Amniotic epithelial cell (primary cell): Measurements from ENCODE around the gene CIC.

Experiments
- DNase-seq: peaks from one replicate; pipeline ENCODE4 v3.0.0-alpha.2; 2010; ENCODE audit warnings: low read depth

Gene CIC

DNA sequence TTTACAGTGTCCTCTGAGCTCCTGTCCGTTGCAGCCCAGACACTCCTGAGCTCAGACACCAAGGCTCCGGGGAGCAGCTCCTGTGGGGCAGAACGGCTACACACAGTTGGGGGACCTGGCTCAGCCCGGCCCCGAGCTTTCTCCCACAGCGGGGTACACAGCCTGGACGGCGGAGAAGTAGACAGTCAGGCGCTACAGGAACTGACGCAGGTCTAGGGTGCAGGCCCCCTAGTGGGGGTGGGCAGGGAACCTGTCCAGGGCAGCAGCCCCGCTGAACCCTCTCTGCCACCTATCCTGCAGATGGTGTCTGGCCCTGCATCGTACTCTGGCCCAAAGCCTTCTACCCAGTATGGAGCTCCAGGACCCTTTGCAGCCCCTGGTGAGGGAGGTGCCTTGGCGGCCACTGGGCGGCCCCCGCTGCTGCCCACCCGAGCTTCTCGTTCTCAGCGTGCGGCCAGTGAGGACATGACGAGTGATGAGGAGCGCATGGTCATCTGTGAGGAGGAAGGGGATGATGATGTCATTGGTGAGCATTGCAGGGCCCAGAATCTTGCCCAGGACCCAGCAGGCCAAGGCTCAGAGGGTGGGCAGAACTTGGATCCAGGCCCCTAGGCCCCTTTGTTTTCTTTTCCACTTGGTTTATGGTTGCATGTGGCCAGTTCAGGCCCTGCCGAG lies 20.0 kb downstream of the CIC start:
- DNase-seq, result no peak

DNA sequence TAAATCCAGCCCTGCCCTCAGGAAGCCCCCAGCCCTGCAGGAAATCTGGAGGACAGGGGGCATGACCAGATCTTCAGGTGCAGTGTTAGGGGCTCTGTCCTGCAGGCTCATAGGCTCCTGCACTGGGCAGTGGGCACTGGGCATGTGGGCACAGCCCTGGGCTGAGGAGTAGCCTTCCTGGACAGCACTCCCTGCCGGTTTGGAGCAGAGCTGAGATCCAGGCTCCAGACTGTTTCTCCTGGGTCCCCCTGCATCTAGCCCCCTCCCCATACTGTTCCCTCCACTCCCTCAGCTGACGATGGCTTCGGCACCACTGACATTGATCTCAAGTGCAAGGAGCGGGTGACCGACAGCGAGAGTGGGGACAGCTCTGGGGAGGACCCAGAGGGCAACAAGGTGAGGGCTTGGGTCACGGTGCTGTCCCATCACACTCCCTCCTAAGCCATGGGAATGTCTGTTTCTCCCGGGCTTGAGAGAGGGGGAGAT lies 20.5 kb downstream of the CIC start:
- no peak for DNase-seq

DNA sequence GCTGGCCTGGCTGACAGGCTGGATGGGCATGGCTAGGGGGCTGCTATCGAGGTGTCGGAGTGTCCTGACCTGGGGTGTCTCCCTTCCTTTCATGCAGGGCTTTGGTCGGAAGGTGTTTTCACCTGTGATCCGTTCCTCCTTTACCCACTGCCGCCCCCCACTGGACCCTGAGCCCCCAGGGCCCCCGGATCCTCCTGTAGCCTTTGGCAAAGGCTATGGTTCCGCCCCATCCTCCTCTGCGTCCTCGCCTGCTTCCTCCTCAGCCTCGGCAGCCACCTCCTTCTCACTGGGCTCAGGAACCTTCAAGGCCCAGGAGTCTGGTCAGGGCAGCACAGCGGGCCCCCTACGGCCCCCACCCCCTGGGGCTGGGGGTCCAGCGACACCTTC lies 21.1 kb downstream of the CIC start:
- DNase-seq, result no peak

DNA sequence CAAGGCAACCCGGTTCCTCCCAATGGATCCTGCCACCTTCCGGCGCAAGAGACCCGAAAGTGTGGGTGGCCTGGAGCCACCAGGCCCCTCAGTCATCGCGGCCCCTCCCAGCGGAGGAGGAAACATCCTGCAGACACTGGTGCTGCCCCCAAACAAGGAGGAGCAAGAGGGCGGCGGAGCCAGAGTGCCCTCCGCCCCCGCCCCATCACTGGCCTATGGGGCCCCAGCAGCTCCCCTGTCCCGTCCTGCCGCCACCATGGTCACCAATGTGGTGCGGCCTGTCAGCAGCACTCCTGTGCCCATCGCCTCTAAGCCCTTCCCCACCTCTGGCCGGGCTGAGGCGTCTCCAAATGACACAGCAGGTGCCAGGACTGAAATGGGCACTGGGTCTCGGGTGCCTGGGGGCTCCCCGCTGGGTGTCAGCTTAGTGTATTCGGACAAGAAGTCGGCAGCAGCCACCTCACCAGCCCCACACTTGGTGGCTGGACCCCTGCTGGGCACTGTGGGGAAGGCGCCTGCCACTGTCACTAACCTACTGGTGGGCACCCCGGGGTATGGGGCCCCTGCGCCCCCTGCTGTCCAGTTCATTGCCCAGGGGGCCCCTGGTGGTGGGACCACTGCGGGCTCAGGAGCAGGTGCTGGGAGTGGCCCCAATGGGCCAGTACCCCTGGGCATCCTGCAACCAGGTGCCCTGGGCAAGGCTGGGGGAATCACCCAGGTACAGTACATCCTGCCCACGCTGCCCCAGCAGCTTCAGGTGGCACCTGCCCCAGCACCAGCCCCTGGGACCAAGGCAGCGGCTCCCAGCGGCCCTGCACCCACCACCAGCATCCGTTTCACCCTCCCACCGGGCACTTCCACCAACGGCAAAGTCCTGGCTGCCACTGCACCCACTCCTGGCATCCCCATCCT lies 21.7 kb downstream of the CIC start:
- DNase-seq, result no peak

DNA sequence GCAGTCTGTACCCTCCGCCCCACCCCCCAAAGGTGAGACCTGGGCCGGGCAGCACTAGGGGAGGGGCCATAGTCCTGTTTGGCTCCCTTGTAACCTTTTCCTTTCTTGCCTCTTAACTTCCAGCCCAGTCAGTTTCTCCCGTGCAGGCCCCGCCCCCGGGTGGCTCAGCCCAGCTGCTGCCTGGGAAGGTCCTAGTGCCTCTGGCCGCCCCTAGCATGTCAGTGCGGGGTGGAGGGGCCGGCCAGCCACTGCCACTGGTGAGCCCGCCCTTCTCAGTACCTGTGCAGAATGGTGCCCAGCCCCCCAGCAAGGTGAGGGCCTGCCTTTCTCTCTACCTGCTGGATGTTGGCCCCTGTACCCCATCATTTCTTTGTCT lies 22.4 kb downstream of the CIC start:
- DNase-seq, result no peak

DNA sequence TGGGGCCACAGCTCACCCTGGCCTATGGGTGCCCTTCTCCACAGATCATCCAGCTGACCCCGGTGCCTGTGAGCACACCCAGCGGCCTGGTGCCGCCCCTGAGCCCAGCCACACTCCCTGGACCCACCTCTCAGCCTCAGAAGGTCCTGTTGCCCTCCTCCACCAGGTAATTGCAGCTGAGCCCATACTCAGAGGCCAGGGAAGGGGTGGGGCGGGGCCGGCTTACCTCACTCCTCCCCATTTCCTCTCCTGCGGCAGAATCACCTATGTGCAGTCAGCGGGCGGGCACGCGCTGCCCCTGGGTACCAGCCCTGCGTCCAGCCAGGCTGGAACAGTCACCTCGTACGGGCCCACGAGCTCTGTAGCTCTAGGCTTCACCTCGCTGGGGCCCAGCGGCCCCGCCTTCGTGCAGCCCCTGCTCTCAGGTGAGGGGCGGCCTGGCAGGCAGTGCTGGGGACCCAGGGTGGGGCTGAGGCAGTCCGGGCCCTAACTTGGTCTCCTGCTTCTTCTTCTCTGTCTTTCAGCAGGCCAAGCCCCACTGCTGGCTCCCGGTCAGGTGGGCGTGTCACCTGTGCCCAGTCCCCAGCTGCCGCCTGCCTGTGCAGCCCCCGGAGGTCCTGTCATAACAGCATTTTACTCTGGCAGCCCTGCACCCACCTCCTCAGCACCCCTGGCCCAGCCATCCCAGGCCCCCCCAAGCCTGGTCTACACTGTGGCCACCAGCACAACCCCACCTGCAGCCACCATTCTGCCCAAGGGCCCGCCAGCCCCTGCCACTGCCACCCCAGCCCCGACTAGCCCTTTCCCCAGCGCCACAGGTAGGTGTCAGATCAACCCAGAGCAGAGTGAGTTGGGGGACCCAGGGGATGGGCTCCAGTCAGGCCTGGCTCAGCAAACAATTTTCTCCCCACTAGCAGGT lies 23.2 kb downstream of the CIC start:
- DNase-seq, result no peak

DNA sequence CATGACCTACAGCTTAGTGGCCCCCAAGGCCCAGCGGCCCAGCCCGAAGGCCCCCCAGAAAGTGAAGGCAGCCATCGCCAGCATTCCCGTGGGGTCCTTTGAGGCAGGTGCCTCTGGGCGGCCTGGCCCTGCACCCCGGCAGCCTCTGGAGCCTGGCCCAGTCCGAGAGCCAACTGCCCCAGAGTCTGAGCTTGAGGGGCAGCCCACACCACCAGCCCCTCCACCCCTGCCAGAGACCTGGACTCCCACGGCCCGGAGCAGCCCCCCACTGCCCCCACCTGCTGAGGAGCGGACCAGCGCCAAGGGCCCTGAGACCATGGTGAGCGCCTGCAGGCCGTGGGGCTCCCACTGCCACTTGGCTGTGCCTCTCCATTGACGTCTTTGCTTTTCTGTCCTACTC lies 23.9 kb downstream of the CIC start:
- no peak for DNase-seq

DNA sequence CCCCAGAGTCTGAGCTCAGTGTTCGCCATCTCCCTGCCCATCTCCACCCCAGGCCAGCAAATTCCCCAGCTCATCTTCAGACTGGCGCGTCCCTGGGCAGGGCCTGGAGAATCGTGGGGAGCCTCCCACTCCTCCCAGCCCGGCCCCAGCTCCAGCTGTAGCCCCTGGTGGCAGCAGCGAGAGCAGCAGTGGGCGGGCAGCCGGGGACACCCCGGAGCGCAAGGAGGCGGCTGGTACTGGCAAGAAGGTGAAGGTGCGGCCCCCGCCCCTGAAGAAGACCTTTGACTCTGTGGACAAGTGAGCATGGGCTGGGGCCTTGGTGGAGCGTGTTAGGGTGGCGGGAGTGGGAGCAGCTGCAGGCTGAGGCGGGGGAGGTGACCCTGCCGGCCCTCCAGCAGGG lies 24.5 kb downstream of the CIC start:
- DNase-seq, result no peak

DNA sequence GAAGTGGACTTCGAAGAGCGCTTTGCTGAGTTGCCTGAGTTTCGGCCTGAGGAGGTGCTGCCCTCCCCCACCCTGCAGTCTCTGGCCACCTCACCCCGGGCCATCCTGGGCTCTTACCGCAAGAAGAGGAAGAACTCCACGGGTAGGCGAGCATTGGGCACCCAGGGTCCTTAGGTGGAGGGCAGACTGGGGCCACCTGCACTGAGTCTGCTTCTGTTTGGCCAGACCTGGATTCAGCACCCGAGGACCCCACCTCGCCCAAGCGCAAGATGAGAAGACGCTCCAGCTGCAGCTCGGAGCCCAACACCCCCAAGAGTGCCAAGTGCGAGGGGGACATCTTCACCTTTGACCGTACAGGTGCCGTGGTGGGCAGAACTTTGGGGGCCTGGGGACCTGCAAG lies 24.9 kb downstream of the CIC start:
- no peak for DNase-seq

DNA sequence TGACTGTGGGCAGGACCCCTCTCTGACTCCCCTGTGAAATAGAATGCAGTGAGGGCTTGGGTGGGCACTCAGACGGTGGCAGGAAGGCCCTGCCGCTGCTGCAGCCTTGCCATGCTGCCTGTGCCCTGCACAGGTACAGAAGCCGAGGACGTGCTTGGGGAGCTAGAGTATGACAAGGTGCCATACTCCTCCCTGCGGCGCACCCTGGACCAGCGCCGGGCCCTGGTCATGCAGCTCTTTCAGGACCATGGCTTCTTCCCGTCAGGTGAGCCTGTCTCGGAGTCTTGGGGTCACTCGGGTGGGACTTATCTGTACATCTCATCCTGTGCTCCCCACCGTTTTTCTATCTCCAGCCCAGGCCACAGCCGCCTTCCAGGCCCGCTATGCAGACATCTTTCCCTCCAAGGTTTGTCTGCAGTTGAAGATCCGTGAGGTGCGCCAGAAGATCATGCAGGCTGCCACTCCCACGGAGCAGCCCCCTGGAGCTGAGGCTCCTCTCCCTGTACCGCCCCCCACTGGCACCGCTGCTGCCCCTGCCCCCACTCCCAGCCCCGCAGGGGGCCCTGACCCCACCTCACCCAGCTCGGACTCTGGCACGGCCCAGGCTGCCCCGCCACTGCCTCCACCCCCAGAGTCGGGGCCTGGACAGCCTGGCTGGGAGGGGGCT lies 25.6 kb downstream of the CIC start:
- DNase-seq, result no peak

DNA sequence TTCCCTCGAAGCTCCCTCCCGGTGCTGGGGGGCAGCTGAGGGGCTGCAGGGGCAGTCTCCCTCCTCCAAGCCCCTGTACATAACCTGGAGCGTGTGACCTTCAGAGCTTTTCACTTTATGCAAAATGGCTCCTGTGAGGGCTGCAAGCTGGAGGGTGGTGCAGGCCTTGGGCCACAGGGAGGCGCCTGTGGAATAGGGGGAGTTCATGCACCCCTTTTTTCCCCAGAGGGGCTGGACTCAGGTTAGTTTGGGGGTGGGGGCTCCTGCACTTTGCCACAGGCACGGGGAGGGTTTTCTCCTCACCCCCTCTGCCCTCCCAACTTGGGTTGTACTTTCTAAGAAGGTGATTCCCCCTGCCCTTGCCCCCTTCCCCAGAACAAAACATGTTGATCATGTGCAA lies 26.3 kb downstream of the CIC start:
- no peak for DNase-seq

DNA sequence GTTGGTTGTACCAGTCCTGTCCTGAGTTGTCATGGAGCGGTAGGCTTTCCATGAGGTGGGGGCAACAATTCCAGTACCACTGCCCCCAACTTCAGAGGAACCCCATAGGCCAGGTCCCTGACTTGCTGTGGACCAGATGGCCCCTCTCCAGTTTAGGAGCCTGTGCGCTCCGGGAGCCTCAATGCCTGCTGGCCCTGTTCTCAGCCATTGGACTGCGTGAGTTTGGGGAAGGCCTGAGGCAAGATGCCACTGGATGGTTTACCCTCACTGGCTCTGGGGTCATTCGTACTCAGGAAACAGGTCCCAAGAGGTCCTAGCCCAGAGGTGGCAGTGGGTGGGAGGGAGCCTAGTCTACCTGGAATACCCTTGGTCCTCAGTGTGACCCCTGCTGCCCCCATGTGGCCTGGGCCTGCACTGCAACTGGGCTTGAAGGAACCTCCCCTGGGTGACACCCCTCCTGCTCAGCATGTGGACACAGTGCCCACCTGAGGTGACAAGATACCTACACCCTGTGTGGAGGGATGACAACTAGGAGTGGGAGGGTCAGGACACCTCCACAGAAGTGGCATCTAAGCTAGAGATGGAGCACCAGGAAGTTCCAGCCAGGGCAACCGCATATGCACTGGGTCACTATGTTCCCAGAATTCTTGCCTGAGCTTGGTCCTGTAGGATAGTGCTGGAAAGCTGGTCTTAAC lies 26.9 kb downstream of the CIC start:
- DNase-seq, result peak; percentile 32

DNA sequence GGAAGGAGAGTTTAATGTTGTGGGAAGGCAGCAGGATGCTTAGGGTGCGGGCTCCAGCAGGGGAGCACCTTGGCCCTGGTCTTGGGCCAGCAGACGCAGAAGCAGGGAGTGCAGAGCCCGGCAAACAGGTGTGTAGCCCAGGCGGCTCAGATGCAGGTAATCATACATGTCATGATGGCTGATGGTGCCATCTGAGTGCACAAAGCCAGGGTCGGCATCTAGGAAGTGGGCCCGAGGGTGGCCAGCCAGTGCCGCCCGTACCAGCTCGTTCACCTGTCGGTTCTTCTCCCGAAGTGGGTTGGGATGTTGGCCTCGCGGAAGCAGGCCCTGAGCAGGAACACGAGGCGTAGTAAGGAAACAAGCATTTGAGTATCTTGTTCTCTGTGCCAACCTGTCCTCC lies 28.0 kb downstream of the CIC start:
- DNase-seq, result no peak

DNA sequence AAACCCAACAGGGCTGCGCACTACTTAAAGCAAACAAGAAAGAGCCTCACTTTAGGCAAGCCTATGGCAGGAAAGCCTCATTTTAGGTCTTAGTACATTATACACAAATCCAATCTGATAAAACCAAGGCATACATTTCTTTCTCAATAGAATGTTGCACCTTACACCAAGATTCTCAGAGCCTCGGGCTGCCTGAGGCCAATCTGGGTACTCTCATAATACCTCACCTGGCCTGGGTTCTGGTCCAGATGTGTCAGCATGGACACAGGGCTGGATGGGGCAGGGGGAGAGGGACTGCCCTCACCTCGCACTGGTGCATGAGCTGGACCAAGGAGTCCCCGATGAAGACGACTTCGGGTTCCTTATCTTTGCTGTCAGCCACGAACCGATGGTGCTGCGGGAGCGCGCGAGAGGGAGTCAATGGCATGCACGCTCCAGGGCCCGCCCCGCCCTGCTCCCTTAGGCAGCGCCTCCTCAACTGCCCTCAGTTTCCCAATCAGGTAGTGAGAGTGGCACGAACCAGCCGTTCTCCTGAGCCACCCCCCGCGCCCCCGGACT lies 32.7 kb downstream of the CIC start, which contains the start of gene PRR19:
Gene PRR19, plus strand, starts transcription at position 487 of the 558 bp plus-strand sequence. CDS start 7,453 bp downstream, outside the sequence.
- no peak for DNase-seq

DNA sequence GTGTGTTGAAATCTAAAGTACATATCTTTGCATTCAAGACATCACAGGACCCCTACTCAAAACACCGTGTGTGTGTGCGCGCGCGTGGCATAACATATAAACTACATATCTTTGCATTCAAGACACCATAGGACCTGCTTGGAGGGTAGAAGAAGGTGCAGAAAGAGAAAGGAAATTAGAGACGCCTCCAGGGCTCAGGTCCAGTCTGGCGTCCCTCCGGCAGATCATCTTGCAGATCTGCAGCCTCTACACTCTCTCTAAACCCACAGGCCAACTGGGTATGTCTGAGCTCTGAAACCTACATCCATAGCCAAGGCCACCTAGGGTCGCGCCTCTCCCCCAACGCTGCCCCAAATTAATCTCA lies 34.0 kb downstream of the CIC start:
- DNase-seq, result no peak

DNA sequence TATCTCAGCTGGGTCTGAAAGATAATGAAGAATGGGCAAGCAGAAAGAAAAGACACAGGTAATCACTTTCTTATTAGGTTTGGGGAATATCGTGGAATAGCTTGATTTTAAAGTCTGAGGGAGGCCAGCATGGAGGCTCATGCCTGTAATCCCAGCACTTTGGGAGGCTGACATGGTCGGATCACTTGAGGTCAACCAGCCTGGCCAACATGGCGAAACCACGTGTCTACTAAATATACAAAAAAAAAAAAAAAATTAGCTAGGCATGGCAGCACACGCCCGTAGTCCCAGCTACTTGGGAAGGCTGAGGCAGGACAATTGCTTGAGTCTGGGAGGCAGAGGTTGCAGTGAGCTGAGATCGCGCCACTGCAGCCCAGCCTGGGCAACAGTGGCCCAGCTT lies 34.8 kb downstream of the CIC start:
- DNase-seq, result no peak

DNA sequence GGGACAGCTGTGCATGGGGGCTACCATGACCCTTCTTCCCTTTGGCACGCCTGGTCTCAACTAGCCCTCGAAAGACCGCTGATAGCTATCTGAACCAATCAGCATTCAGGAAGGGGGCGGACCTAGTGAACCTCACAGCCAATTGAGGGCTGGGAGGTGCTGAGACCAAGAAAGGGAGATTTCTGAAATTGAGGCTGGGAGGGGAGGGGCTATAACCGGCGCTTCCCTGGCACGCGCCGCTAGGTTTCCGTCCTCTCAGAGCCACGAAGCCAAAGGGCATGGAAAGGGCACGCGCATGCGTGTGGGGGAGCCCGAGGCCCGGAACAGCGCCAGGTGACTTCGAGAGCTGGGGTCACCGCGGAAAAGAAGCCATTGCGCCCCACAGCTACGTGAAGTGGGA lies 37.6 kb downstream of the CIC start:
- DNase-seq, result no peak

DNA sequence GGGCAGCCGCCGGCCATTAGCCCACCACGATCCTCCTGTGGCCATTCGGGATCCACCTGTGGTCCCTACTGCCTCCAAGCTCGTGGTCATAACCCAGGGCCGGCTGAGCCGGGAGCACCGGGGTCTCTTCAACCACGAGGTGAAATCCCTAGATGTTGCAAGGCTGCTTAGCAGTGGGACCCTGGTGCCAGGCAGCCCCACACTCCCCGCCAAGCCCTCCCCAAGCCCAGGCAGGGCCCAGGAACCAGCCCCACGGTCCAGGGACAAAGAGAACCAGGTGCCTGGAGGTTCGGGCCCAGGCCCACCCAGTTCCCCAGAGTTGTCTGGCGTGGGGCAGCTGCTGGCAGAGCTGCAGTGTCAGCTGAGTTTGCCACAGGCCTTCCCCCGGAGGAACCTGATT lies 40.6 kb downstream of the CIC start:
- no peak for DNase-seq

DNA sequence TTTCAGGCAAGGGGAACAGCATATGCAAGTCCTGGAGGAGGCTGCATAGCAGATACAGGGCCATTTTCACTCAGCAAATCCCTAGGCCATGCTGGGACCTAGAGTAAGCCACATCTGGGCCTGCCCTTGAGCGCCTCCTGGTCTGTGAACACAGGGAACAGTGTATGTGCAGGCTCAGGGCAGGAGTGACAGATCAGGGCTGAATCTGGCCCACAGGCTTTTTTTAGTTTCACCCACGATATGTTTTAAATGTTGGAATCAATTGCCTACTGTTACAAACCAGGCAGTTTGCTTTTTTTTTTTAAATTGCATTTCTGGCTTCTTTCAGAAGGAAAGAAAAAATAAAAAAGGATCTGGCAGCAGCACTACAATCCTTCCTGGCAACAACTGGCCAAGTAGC lies 42.6 kb downstream of the CIC start:
- DNase-seq, result no peak

DNA sequence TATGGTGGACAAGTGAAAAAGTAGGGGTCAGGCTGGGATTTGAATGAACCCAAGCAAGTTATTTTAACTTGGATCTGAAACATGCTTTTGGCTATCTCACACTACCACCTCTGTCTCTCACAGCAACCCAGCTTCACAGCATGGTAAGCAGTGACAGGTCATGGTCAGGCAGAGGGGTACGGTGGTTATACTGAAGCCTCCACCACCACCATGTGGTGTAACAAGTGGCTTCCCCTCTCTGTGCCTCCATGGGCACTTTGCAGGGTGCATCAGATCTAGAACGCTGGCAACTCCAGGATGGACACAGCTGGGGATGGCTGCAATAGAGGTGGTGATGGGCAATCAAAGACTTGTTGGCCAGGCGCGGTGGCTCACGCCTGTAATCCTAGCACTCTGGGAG lies 43.3 kb downstream of the CIC start:
- no peak for DNase-seq
